ENCODE measurements around the gene TMPRSS2. TPM values are rescaled to one million over a fixed set of nuclear protein-coding genes. Genes with fewer than 3 reads are reported as not detected.

TMPRSS2 gene
- total RNA-seq (2014; rRNA removed; shearing (Covaris generic)) = not detected in 2 replicates

GRCh38 chr21:41507521-41508414, at the start of gene TMPRSS2:
Gene TMPRSS2, minus strand, starts transcription at chr21:41508158. Its CDS starts 10,025 bp downstream, at chr21:41498133.
- Histone ChIP-seq H3K4me3 (no peak within 1 kb of the TSS), H3K36me3 (no peaks in the 10 kb centered on the region), H3K27ac (no peak within 1 kb of the TSS), H3K27me3 (no peaks in the 10 kb centered on the region), H3K4me1 (no peaks in the 10 kb centered on the region), H3K9me3 (replicated peaks) (no peaks in the 10 kb centered on the region)
- DNase-seq = no peak

DNA sequence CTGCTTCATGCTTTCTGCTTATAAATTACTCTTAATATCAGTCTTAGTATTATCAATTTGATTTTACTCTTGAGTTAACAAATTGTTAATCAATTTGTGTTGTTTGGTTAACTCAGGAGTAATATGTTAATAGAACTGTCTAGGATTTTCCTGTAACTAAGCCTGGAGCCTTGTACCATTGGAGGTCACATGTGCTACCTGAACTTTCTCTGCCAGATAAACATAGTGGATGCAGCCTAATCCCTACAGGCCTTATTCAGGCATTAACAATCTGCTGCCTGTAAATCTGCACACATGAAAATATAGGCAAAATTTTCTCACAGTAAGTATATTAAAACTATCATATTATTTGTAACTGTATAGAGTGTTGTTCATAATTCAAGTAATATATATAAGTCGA, 47.1 kb upstream of the TMPRSS2 start:
- no peaks in the 10 kb centered on the region for H3K4me1 ChIP-seq
- DNase-seq = no peak
- no peaks in the 10 kb centered on the region for H3K9me3 ChIP-seq (replicated peaks)
- no peak overlapping the region for H3K27ac ChIP-seq
- 0 out of 2 replicates have a peak, but pooled peaks cover 3% of the 10 kb centered on the region for H3K27me3 ChIP-seq
- H3K4me3 ChIP-seq = no peak overlapping the region
- H3K36me3 ChIP-seq = no peaks in the 10 kb centered on the region

DNA sequence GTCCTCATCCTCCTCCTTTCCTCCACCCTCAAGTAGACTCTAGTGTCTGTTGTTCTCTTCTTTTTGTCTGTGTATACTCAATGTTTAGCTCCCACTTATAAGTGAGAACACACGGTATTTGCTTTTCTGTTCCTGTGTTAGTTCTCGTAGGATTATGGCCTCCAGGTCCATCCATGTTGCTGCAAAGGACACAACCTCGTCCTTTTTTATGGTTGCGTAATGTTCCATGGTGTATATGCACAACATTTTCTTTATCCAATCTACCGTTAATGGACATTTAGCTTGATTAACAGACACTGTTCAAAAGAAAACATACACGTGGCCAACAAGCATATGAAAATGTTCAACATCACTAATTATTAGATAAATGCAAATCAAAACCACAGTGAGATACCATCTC, 44.3 kb upstream of the TMPRSS2 start:
- no peak overlapping the region for H3K27ac ChIP-seq
- H3K4me3 ChIP-seq = no peak overlapping the region
- no peak for DNase-seq
- no peaks in the 10 kb centered on the region for H3K9me3 ChIP-seq (replicated peaks)
- H3K27me3 ChIP-seq = no peaks in the 10 kb centered on the region
- H3K4me1 ChIP-seq = no peaks in the 10 kb centered on the region
- no peaks in the 10 kb centered on the region for H3K36me3 ChIP-seq

DNA sequence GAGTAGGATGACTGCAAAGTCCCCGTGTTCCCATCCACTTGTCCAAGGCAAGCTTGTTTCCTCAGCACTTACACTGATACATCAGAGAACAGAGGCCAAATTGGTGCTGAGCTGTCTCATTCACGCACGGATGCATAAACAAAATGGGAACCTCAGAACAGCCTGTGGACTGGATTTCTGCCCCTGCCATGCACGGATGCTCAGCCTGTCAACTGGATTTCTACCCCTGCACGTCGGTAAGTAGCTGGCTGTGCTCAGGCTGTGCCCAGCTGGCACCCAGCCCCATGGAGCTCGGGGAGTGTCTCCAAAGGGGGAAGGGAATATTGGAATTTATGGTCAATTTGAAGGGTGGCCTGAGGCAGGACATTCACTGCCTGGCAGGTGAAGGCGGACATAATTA, 40.8 kb upstream of the TMPRSS2 start:
- Histone ChIP-seq H3K4me3 (no peak overlapping the region), H3K9me3 (replicated peaks) (no peaks in the 10 kb centered on the region), H3K4me1 (no peaks in the 10 kb centered on the region), H3K27ac (no peak overlapping the region), H3K36me3 (no peaks in the 10 kb centered on the region), H3K27me3 (peaks cover 3% of the 10 kb centered on the region; the same call in 1 of the 2 replicates)
- no peak for DNase-seq

DNA sequence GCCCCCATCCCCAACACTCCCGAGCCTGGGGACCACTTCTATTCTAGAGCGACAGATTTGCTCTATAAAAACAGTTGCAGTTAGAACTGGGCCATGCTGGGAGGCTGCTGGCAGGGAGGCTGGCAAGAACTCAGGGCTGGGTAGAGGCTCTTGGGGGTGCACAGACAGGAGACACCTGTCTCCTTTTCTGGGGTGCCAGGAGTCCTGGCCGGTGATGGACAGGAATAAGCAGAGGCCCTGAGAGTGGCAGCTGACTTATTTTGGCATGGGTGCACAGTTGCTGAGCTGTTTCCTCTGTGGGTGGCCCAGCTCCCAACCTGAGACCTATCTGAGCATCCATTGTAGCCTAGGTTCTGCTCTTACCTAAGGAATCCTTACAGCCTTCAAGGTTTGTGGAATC, 39.2 kb upstream of the TMPRSS2 start:
- H3K9me3 ChIP-seq (replicated peaks) = no peaks in the 10 kb centered on the region
- no peaks in the 10 kb centered on the region for H3K4me1 ChIP-seq
- no peaks in the 10 kb centered on the region for H3K36me3 ChIP-seq
- peaks cover 3% of the 10 kb centered on the region; the same call in 1 of the 2 replicates for H3K27me3 ChIP-seq
- H3K4me3 ChIP-seq = no peak overlapping the region
- H3K27ac ChIP-seq = no peak overlapping the region
- no peak for DNase-seq

- H3K4me1 ChIP-seq = no peaks in the 10 kb centered on the region
- H3K36me3 ChIP-seq = no peaks in the 10 kb centered on the region
- H3K4me3 ChIP-seq = no peak overlapping the region
- H3K9me3 ChIP-seq (replicated peaks) = no peaks in the 10 kb centered on the region
- peaks cover 3% of the 10 kb centered on the region; the same call in 1 of the 2 replicates for H3K27me3 ChIP-seq
- DNase-seq = no peak
- no peak overlapping the region for H3K27ac ChIP-seq
These were observed 37.8 kb upstream of the TMPRSS2 start for GRCh38 chr21:41545500-41546359.

DNA sequence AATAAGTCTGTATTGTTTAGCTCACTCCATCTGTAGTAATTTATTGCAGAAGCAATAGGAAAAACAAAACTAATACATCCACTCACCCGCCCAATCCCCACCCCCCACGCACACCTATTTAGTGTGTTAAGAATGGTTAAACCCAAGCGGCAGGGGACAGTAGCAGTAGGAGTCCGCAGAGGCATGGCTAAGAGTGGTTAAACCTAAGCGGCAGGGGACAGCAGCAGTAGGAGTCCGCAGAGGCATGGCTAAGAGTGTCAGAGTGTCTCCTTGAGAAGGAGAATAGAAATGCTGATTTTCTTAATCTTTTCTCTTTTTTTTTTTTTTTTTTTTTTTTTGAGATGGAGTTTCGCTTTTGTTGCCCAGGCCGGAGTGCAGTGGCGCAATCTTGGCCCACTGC, 34.8 kb upstream of the TMPRSS2 start:
- Histone ChIP-seq H3K27ac (no peak overlapping the region), H3K4me3 (no peak overlapping the region), H3K27me3 (peaks cover 7% of the 10 kb centered on the region), H3K9me3 (replicated peaks) (no peaks in the 10 kb centered on the region), H3K4me1 (no peaks in the 10 kb centered on the region), H3K36me3 (no peaks in the 10 kb centered on the region)
- DNase-seq = no peak

GRCh38 chr21:41537356-41537755, 29.4 kb upstream of the TMPRSS2 start:
- no peaks in the 10 kb centered on the region for H3K9me3 ChIP-seq (replicated peaks)
- no peak overlapping the region for H3K4me3 ChIP-seq
- peaks cover 5% of the 10 kb centered on the region; the same call in 1 of the 2 replicates for H3K27me3 ChIP-seq
- no peak overlapping the region for H3K27ac ChIP-seq
- H3K4me1 ChIP-seq = no peaks in the 10 kb centered on the region
- H3K36me3 ChIP-seq = no peaks in the 10 kb centered on the region
- DNase-seq = no peak

- H3K36me3 ChIP-seq = no peaks in the 10 kb centered on the region
- no peaks in the 10 kb centered on the region for H3K9me3 ChIP-seq (replicated peaks)
- no peak overlapping the region for H3K4me3 ChIP-seq
- peaks cover 5% of the 10 kb centered on the region; the same call in 1 of the 2 replicates for H3K27me3 ChIP-seq
- H3K27ac ChIP-seq = no peak overlapping the region
- no peaks in the 10 kb centered on the region for H3K4me1 ChIP-seq
- no peak for DNase-seq
These were observed 28.8 kb upstream of the TMPRSS2 start for GRCh38 chr21:41536827-41537103.

DNA sequence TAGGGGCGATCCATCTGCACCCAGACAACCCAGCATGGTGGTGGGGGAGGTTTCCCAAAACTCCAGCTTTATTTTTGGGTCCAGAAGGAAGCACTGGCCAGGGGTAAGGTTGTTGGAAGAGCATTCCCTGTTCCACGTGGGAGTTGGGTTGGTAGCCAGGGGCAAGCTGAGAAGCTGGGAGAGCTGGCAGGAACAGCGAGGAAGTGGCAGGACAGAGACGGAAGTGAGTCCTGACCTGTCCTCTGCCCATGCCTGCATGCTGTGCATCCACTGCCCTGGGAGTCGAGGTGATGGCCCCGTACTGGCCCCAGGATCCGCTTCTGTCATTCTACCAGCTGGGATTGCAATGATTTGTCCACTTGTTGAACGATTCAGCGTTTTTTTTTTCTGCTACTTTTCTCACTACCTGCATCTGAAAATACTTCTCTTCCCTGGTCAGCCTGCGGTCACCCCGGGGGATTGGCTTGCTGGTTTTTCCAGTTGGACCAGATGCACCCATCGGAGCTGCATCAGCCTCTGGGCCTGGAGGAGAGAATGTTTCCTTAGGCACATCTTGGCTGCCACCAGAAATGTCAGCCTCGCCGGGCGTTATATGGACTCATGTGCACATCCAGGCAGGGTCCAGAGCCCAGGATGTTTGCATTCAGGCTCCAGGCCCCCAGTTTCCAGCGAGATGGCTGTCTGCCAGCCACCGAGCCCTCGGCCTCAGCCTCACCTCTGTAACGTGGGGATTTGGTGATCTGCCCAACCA, 28.3 kb upstream of the TMPRSS2 start:
- Histone ChIP-seq H3K4me3 (no peak overlapping the region), H3K27ac (no peak overlapping the region), H3K4me1 (no peaks in the 10 kb centered on the region), H3K9me3 (replicated peaks) (no peaks in the 10 kb centered on the region), H3K36me3 (no peaks in the 10 kb centered on the region), H3K27me3 (peaks cover 5% of the 10 kb centered on the region; the same call in 1 of the 2 replicates)
- no peak for DNase-seq

- no peak overlapping the region for H3K4me3 ChIP-seq
- 0 out of 2 replicates have a peak, but pooled peaks cover 3% of the 10 kb centered on the region for H3K27me3 ChIP-seq
- DNase-seq = no peak
- H3K27ac ChIP-seq = no peak overlapping the region
- H3K9me3 ChIP-seq (replicated peaks) = no peaks in the 10 kb centered on the region
- H3K4me1 ChIP-seq = 0 out of 2 replicates have a peak, but pooled peaks cover 3% of the 10 kb centered on the region
- H3K36me3 ChIP-seq = no peaks in the 10 kb centered on the region
These were observed 22.4 kb upstream of the TMPRSS2 start for GRCh38 chr21:41530366-41530765.

DNA sequence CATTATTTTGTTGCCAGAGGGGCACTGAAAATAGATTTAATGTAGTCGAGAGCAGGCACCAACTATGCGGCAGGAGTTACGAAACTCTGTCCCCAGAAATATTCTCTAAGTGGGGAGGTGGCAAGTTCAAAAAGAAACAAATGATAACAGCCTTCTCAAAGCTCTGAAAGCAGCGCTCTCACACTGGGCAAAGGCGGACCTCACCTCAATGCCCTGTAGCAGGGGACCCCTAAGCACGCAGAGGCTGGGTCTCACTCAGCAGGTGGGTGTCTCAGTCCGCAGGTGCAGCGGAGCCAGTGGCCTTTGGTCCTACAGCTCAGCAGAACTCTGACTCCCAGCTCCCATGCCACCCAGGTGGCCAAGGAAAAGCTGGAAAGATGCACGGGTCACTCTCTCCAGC, 21.8 kb upstream of the TMPRSS2 start:
- DNase-seq = no peak
- H3K36me3 ChIP-seq = no peaks in the 10 kb centered on the region

DNA sequence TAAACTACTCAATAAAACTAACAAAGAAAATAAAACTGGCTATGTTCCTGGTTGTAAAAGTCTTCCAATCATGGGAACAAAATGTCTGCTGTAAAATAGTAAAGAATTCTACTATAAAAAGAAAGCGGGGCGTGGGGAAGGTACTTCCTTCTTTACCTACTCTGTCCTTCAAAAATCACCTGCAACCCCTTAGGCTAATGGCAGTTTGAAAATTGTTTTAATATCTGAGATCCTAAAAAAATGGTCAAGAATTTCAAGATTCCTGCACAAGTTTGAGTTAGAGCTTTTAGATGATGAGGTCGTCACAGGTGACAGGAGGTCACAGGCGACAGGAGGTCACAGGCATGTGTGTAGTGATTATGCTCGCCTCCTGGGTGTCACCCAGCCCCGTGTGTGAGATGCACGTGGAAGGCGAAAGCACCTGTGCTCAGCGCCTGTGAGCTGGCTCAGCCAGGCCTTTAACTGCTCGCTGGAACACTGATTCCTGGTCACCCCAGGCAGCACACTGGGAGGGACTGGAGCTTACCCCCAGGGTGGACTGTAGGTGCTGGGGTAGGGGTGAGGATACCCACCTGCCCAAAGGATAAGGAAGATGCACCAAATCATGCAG, 18.6 kb upstream of the TMPRSS2 start:
- no peak overlapping the region for H3K4me3 ChIP-seq
- H3K27me3 ChIP-seq = 0 out of 2 replicates have a peak, but pooled peaks cover 3% of the 10 kb centered on the region
- H3K9me3 ChIP-seq (replicated peaks) = no peaks in the 10 kb centered on the region
- no peak overlapping the region for H3K27ac ChIP-seq
- no peaks in the 10 kb centered on the region for H3K36me3 ChIP-seq
- DNase-seq = no peak
- 0 out of 2 replicates have a peak, but pooled peaks cover 3% of the 10 kb centered on the region for H3K4me1 ChIP-seq

More for the DNA sequence above, 21.8 kb upstream of the TMPRSS2 start:
- H3K27ac ChIP-seq = no peak overlapping the region
- 0 out of 2 replicates have a peak, but pooled peaks cover 3% of the 10 kb centered on the region for H3K4me1 ChIP-seq
- H3K9me3 ChIP-seq (replicated peaks) = no peaks in the 10 kb centered on the region
- H3K4me3 ChIP-seq = no peak overlapping the region
- H3K27me3 ChIP-seq = 0 out of 2 replicates have a peak, but pooled peaks cover 3% of the 10 kb centered on the region

DNA sequence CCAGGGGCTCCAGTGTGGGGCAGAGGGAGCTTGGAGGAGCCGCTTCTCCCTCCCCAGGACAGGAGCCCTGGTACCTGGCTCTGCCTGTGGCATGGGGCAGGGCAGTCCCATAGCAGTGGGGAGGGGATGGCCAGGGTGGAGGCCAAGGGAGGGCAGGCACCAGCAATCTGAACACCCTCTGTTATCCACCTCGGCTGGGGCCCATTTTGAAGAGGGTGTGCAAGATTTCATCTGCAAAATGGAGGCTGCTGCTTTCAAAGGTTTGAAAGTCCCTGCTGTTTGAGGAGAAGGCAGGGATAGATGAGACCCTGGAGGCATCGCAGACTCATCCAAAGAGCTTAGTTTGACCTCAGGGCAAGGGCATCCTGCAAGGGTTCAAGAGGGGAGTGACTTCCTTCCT, 15.2 kb upstream of the TMPRSS2 start:
- no peaks in the 10 kb centered on the region for H3K9me3 ChIP-seq (replicated peaks)
- H3K36me3 ChIP-seq = no peaks in the 10 kb centered on the region
- no peak overlapping the region for H3K4me3 ChIP-seq
- DNase-seq = no peak
- no peaks in the 10 kb centered on the region for H3K27me3 ChIP-seq
- no peak overlapping the region for H3K27ac ChIP-seq
- H3K4me1 ChIP-seq = 0 out of 2 replicates have a peak, but pooled peaks cover 3% of the 10 kb centered on the region

Measured in SJCRH30 (cell line).